ENCODE results near the gene DMWD.

Gene DMWD

GRCh38 chr19:45823182-45823581 lies 30.5 kb upstream of the DMWD start:
- Histone ChIP-seq H3K9me3 (replicated peaks; ENCODE audit: low read length) (no peaks in the 10 kb centered on the region), H3K9ac (ENCODE audit: low read depth, low read length) (no peak overlapping the region), H3K36me3 (ENCODE audit: insufficient read depth, low read length) (peaks cover 76% of the 10 kb centered on the region), H3K4me2 (ENCODE audit: low read length) (no peak overlapping the region), H3K27me3 (ENCODE audit: control insufficient read depth, insufficient read depth, low read length) (no peaks in the 10 kb centered on the region), H3K4me3 (ENCODE audit: low read length) (no peak overlapping the region), H3K4me1 (ENCODE audit: control insufficient read depth, insufficient read depth, low read length) (no peaks in the 10 kb centered on the region)

GRCh38 chr19:45822716-45823115 lies 30.1 kb upstream of the DMWD start:
- H3K9me3 ChIP-seq (replicated peaks; ENCODE audit: low read length) = no peaks in the 10 kb centered on the region
- H3K4me3 ChIP-seq (ENCODE audit: low read length) = no peak overlapping the region
- no peak overlapping the region for H3K4me2 ChIP-seq (ENCODE audit: low read length)
- H3K9ac ChIP-seq (ENCODE audit: low read depth, low read length) = no peak overlapping the region
- peaks cover 76% of the 10 kb centered on the region for H3K36me3 ChIP-seq (ENCODE audit: insufficient read depth, low read length)
- no peaks in the 10 kb centered on the region for H3K4me1 ChIP-seq (ENCODE audit: control insufficient read depth, insufficient read depth, low read length)
- H3K27me3 ChIP-seq (ENCODE audit: control insufficient read depth, insufficient read depth, low read length) = no peaks in the 10 kb centered on the region

- peaks cover 3% of the 10 kb centered on the region for H3K4me1 ChIP-seq (ENCODE audit: control insufficient read depth, insufficient read depth, low read length)
- no peaks in the 10 kb centered on the region for H3K27me3 ChIP-seq (ENCODE audit: control insufficient read depth, insufficient read depth, low read length)
- no peak overlapping the region for H3K4me3 ChIP-seq (ENCODE audit: low read length)
- H3K9ac ChIP-seq (ENCODE audit: low read depth, low read length) = no peak overlapping the region
- H3K9me3 ChIP-seq (replicated peaks; ENCODE audit: low read length) = no peaks in the 10 kb centered on the region
- peaks cover 68% of the 10 kb centered on the region for H3K36me3 ChIP-seq (ENCODE audit: insufficient read depth, low read length)
- H3K4me2 ChIP-seq (ENCODE audit: low read length) = no peak overlapping the region
Observed at GRCh38 chr19:45821570-45821969, 28.9 kb upstream of the DMWD start.

- Histone ChIP-seq H3K9me3 (replicated peaks; ENCODE audit: low read length) (no peaks in the 10 kb centered on the region), H3K36me3 (ENCODE audit: insufficient read depth, low read length) (peaks cover 64% of the 10 kb centered on the region), H3K4me2 (ENCODE audit: low read length) (no peak overlapping the region), H3K9ac (ENCODE audit: low read depth, low read length) (no peak overlapping the region), H3K27me3 (ENCODE audit: control insufficient read depth, insufficient read depth, low read length) (no peaks in the 10 kb centered on the region), H3K4me1 (ENCODE audit: control insufficient read depth, insufficient read depth, low read length) (peaks cover 3% of the 10 kb centered on the region), H3K4me3 (ENCODE audit: low read length) (no peak overlapping the region)
Observed at GRCh38 chr19:45821103-45821521, 28.5 kb upstream of the DMWD start.

GRCh38 chr19:45820413-45821102 lies 27.9 kb upstream of the DMWD start:
- Histone ChIP-seq H3K4me1 (ENCODE audit: control insufficient read depth, insufficient read depth, low read length) (peaks cover 3% of the 10 kb centered on the region), H3K27me3 (ENCODE audit: control insufficient read depth, insufficient read depth, low read length) (no peaks in the 10 kb centered on the region), H3K4me2 (ENCODE audit: low read length) (no peak overlapping the region), H3K36me3 (ENCODE audit: insufficient read depth, low read length) (peaks cover 58% of the 10 kb centered on the region), H3K9me3 (replicated peaks; ENCODE audit: low read length) (no peaks in the 10 kb centered on the region), H3K9ac (ENCODE audit: low read depth, low read length) (no peak overlapping the region), H3K4me3 (ENCODE audit: low read length) (no peak overlapping the region)

- H3K9ac ChIP-seq (ENCODE audit: low read depth, low read length) = no peak overlapping the region
Observed at GRCh38 chr19:45819769-45820168, 27.1 kb upstream of the DMWD start.

GRCh38 chr19:45817725-45818301 lies 25.2 kb upstream of the DMWD start:
- Histone ChIP-seq H3K4me2 (ENCODE audit: low read length) (no peak overlapping the region), H3K36me3 (ENCODE audit: insufficient read depth, low read length) (peaks cover 35% of the 10 kb centered on the region), H3K4me1 (ENCODE audit: control insufficient read depth, insufficient read depth, low read length) (peaks cover 3% of the 10 kb centered on the region), H3K9ac (ENCODE audit: low read depth, low read length) (no peak overlapping the region), H3K9me3 (replicated peaks; ENCODE audit: low read length) (no peaks in the 10 kb centered on the region), H3K27me3 (ENCODE audit: control insufficient read depth, insufficient read depth, low read length) (no peaks in the 10 kb centered on the region), H3K4me3 (ENCODE audit: low read length) (no peak overlapping the region)

More at GRCh38 chr19:45819769-45820168, 27.1 kb upstream of the DMWD start:
- Histone ChIP-seq H3K4me2 (ENCODE audit: low read length) (no peak overlapping the region), H3K9me3 (replicated peaks; ENCODE audit: low read length) (no peaks in the 10 kb centered on the region), H3K27me3 (ENCODE audit: control insufficient read depth, insufficient read depth, low read length) (no peaks in the 10 kb centered on the region), H3K4me1 (ENCODE audit: control insufficient read depth, insufficient read depth, low read length) (peaks cover 3% of the 10 kb centered on the region), H3K36me3 (ENCODE audit: insufficient read depth, low read length) (peaks cover 50% of the 10 kb centered on the region), H3K4me3 (ENCODE audit: low read length) (no peak overlapping the region)

GRCh38 chr19:45817010-45817724 lies 24.5 kb upstream of the DMWD start:
- no peak overlapping the region for H3K9ac ChIP-seq (ENCODE audit: low read depth, low read length)
- peaks cover 30% of the 10 kb centered on the region for H3K36me3 ChIP-seq (ENCODE audit: insufficient read depth, low read length)

GRCh38 chr19:45816236-45817009 lies 23.8 kb upstream of the DMWD start:
- no peak overlapping the region for H3K4me2 ChIP-seq (ENCODE audit: low read length)
- no peak overlapping the region for H3K4me3 ChIP-seq (ENCODE audit: low read length)
- no peaks in the 10 kb centered on the region for H3K9me3 ChIP-seq (replicated peaks; ENCODE audit: low read length)
- peaks cover 25% of the 10 kb centered on the region for H3K36me3 ChIP-seq (ENCODE audit: insufficient read depth, low read length)
- no peaks in the 10 kb centered on the region for H3K27me3 ChIP-seq (ENCODE audit: control insufficient read depth, insufficient read depth, low read length)
- no peak overlapping the region for H3K9ac ChIP-seq (ENCODE audit: low read depth, low read length)
- peaks cover 3% of the 10 kb centered on the region for H3K4me1 ChIP-seq (ENCODE audit: control insufficient read depth, insufficient read depth, low read length)

More at GRCh38 chr19:45817010-45817724, 24.5 kb upstream of the DMWD start:
- H3K4me3 ChIP-seq (ENCODE audit: low read length) = no peak overlapping the region
- no peaks in the 10 kb centered on the region for H3K9me3 ChIP-seq (replicated peaks; ENCODE audit: low read length)
- H3K27me3 ChIP-seq (ENCODE audit: control insufficient read depth, insufficient read depth, low read length) = no peaks in the 10 kb centered on the region
- peaks cover 3% of the 10 kb centered on the region for H3K4me1 ChIP-seq (ENCODE audit: control insufficient read depth, insufficient read depth, low read length)
- H3K4me2 ChIP-seq (ENCODE audit: low read length) = no peak overlapping the region

- H3K9ac ChIP-seq (ENCODE audit: low read depth, low read length) = no peak overlapping the region
- H3K4me2 ChIP-seq (ENCODE audit: low read length) = no peak overlapping the region
- no peaks in the 10 kb centered on the region for H3K9me3 ChIP-seq (replicated peaks; ENCODE audit: low read length)
- no peaks in the 10 kb centered on the region for H3K27me3 ChIP-seq (ENCODE audit: control insufficient read depth, insufficient read depth, low read length)
- H3K4me1 ChIP-seq (ENCODE audit: control insufficient read depth, insufficient read depth, low read length) = peaks cover 4% of the 10 kb centered on the region
- H3K36me3 ChIP-seq (ENCODE audit: insufficient read depth, low read length) = peaks cover 23% of the 10 kb centered on the region
- no peak overlapping the region for H3K4me3 ChIP-seq (ENCODE audit: low read length)
Observed at GRCh38 chr19:45815481-45816216, 23.0 kb upstream of the DMWD start.
